T47D (cell line): Measurements from ENCODE around the gene L3MBTL3.
"Not testable (repeated sequence)": the region's sequence is repeated elsewhere in the genome, so short reads cannot be mapped to it uniquely, and the experiment has no call there.

Source experiments
- DNase-seq, 2 experiments: peaks; one replicate each; pipeline versions ENCODE4 v3.0.0 to v3.0.0-alpha.2; 2011 to 2012; ENCODE audit warnings: low read depth in 1 of 2, low spot score in 1 of 2
- JUND ChIP-seq: IDR thresholded peaks from 2 replicates; pipeline ENCODE4 v1.6.1; 2012; ENCODE audit warnings: low read depth
- in situ Hi-C: cut with HindIII; loops from 2 replicates; pipeline ENCODE4 v1.10.0; 2016; ENCODE audit warnings: low sequenced_read_pairs, low pct_unique_long_range_greater_than_20kb

L3MBTL3 gene

DNA sequence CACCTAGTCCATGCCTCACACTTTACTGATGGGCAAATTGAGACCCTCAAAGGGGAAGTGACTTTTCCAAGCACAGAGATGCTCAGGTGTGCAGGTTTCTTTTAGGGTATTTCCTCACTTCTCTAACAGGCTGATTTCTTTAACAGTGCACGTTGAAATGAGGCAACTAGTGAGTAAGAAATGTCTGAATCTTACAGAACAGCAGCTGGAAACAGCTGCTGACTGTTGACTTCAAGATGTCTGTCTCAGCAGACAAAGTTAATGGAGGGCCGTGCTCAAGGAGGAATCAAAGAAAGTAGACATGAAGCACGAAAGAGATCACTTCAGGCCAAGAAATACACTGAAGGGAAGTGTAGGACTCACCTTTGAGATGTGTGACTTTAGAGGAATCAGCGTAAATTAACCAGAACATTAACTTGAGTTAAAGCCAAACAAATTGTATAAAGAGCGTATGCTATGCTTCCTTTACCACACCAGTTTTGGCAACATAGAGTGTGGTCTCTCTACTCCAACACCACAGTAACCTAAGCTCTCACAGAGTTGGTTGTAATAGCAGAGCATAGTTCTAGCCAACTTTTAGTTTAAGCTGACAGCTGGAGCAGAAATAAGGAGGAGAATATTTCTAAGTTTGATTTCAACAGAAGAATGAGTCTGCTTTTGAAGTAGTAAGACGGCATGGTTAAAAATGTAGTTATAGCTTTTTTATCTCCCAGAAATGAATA is 143.5 kb downstream of the L3MBTL3 start:
- no peak for TF ChIP-seq JUND
- in situ Hi-C loops, result no loop called here
- DNase-seq, result no peak

DNA sequence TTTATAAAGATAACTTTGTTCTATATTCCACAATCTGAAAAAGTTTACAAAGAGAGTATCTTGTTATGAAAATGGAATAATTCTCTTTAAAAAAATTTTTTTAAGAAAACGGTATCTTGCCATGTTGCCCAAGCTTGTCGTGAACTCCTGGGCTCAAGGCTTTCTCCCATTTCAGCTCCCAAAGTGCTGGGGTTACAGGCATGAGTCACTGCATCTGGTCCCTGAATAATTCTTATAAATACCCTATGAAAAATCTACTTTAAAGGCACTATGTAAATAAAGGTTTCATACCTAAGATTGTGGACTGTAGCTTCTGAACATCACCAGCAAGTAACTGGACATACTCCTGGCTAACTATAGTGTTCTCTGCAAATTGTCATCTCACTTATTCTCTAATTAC is 144.0 kb downstream of the L3MBTL3 start:
- in situ Hi-C loops, result no loop called here
- no peak for DNase-seq

DNA sequence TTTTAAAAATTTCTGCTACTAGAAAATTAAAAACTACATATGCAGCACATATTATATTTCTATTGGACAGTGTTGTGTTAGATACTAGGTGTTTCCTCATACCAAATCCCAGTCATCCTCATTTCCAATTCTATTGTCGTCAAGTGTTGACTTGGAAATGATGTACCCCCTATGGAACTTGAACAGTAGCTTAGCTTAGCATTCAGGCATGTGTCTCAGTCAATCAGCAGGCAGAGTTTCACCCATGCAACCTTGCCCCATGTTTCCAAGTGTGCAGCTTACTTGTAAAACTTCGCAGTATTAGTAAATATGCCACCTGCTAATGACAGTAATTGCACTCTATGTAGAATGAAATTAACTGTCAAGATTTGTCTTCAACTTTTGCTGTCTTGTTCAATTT is 144.9 kb downstream of the L3MBTL3 start:
- no peak for TF ChIP-seq JUND
- DNase-seq, result no peak

More for the DNA sequence above, 144.0 kb downstream of the L3MBTL3 start:
- TF ChIP-seq JUND, result no peak

DNA sequence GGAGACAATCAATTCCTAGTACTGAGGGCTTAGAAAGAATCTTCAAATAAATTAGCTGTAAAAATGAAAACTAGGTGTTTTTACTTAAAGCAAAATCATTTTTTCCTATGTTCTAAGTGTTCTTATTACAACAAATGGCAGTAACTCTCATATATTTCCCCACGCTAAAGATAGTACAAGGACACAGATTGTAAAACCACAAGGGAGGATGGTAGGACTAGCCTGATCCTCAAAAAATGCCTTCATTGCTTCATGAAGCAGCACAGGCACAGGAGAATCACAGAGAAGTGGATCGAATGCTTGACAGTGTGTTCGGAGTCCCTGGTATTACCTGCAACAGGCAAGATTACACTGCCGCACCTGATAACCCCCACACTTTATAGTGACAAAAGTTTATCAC is 145.9 kb downstream of the L3MBTL3 start:
- in situ Hi-C loops, result no loop called here
- no peak for DNase-seq
- no peak for TF ChIP-seq JUND

More for the DNA sequence above, 144.9 kb downstream of the L3MBTL3 start:
- in situ Hi-C loops, result no loop called here

DNA sequence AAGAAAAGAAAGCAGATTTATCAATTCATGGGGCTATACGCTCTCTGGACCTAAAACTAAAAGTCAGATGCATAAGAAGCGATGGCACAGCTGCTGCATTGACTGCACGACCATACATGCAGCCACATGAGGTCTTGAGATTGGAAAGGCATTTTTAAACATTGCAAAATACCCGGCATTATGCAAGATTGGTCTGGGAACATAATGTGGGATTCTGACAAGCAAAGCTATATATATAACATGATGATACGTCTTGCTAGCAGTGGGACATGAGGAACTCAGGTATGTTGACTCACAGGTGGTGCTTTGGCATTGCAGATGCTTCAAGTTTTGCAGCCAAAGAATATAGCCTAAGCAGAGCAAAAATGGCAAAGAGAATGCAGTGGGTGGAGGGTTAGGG is 149.3 kb downstream of the L3MBTL3 start:
- TF ChIP-seq JUND, result no peak
- DNase-seq, result no peak
- in situ Hi-C loops, result no loop called here

DNA sequence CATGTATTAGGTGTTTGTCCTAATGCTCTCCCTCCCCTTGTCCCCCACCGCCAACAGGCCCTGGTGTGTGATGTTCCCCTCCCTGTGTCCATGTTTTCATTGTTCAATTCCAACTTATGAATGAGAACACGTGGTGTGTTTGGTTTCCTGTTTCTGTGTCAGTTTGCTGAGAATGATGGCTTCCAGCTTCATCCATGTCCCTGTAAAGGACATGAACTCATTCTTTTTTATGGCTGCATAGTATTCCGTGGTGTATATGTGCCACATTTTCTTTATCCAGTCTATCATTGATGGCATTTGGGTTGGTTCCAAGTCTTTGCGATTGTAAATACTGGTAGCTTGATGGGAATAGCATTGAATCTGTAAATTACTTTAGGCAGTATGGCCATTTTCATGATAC is 151.8 kb downstream of the L3MBTL3 start:
- DNase-seq, in situ Hi-C loops: not testable (repeated sequence)

DNA sequence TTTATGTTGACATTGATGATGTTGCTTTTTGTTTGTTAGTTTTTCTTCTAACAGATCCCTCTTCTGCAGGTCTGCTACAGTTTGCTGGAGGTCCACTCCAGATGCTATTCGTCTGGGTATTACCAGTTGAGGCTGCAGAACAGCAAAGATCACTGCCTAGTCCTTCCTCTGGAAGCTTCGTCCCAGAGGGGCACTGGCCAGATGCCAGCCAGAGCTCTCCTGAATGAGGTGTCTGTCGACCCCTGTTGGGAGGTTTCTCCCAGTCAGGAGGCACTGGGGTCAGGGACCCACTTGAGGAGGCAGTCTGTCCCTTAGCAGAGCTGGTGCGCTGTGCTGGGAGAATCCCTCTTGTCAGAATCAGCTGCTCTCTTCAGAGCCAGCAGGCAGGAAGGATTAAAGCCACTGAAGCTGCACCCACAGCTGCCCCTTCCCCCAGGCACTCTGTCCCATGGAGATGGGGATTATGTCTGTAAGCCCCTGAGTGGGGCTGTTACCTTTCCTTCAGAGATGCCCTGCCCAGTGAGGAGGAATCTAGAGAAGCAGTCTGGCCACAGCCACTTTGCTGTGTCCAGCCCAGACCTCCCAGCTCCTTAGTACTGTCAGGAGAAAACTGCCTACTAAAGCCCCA is 155.1 kb downstream of the L3MBTL3 start:
- in situ Hi-C loops, DNase-seq: not testable (repeated sequence)

DNA sequence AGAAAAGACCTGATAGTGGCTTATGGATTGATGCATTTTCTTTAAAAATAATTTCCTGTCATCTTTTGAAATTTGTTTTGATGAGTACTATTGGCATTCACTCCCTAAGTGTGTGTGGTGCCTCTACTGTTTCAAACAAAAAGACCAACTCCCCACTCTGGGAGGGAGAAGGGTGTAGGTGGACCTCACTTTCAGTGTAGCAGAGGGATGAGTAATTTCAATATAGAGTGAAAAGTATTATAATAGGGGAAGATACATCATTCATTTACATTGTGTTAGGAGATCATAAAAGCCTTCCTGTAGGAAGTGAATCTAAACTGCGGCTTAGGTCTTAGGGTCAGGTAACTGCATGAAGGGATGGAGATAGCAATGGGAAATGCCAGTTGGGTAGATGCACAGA is 158.0 kb downstream of the L3MBTL3 start:
- no peak for TF ChIP-seq JUND
- in situ Hi-C loops, result no loop called here
- DNase-seq, result no peak

DNA sequence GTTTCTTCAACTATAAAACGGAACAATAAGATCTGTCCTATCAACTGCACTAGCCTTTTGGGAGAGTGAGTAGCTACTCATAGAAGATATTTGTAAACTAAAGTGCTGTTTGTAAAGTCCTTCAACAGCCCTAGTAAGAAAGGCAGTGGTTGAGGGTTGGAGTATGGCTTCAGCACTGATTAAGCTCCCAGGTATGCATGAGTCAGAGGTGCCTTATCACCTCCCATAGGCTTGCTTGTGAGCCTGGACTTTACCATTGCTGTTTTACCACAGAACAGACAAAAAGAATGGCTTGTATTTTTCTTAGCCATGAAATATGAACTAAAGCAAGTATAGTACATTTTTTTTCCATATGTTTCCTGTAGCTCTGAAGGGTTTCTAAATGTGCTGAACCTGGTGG is 160.3 kb downstream of the L3MBTL3 start:
- no peak for DNase-seq
- no peak for TF ChIP-seq JUND
- in situ Hi-C loops, result no loop called here

DNA sequence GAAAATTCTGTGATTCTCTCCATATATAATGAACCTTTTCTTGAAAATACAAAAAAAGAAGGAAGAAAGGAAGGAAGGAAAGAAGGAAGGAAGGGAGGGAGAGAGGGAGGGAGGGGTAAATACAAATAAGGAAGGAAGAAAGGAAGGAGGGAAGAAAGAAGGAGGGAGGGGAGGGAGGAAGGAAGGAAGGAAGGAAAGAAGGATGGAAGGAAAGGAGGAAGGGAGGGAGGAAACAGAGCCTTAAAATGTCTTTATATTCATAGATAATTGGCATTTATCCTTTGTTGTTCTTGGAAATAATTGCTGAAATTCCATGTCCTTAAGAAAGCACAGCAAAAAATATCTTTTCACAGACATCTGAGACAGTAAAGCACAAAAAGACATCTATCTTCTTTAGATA is 164.1 kb downstream of the L3MBTL3 start:
- in situ Hi-C loops, result no loop called here
- TF ChIP-seq JUND, result no peak

DNA sequence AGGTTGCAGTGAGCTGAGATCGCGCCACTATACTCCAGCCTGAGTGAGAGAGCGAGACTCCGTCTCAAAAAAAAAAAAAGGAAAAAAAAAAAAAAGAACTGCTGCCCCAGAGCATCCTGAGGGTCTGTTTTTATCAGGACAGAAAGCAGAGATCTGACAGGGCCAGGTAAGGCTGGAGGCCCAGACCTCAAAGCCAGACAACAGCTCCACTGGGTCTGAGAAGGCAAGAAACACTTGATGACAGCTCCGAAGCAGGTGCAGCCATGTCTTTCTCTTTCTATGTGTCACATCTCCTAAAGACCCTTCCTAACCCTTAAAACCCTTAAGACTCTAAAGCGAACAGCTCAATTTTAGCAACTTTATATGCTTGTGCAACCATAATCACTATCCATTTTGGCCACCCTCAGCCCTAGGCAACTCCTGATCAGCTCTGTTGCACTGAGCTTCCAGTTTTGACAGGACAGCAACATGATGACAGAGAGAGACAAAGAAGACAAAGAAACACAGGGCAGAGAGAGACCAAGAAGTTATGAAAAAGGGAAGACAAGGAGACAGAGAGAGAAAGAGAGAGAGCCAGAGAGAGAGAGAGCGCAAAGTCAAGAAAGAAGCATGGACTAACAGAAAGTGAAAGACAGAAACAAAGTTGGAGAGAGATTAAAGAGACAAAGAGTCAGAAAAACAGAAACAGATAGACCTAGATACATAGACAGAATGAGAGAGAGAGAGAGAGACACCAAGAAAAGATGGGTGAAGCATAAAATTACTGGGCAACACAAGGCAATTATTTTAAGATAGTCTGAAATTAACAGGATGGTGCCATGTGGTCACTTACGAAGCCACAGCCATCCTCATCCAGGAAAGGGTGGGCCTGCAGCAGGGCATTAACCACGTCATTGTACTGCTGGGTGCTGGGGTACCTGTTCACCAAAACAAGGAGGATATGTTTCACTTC is 165.2 kb downstream of the L3MBTL3 start:
- no peak for TF ChIP-seq JUND

More for the DNA sequence above, 164.1 kb downstream of the L3MBTL3 start:
- DNase-seq, result no peak

DNA sequence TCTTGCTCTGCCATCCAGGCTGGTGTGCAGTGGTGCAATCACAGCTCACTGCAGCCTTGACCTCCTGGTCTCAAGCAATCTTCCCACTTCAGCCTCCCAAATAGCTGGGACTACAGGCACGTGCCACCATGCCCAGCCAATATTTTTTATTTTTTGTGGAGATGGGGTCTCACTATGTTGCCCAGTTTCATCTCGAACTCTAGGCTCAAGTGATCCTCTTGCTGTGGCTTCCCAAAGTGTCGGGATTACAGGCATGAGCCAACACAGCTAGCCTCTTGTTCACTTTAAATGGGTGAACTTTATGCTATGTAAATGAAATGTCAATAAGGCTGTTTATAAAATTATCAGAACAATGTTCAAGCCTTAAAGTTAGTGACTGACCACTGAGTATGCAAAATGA is 167.3 kb downstream of the L3MBTL3 start:
- in situ Hi-C loops, result no loop called here

More for the DNA sequence above, 165.2 kb downstream of the L3MBTL3 start:
- DNase-seq, result no peak
- in situ Hi-C loops, result no loop called here

More for the DNA sequence above, 167.3 kb downstream of the L3MBTL3 start:
- DNase-seq, result no peak
- TF ChIP-seq JUND, result no peak
